ENCODE results near the gene RCBTB2. TPM values are rescaled to one million over a fixed set of nuclear protein-coding genes. Genes with fewer than 3 reads are reported as not detected.

Gene RCBTB2
- polyA plus RNA-seq, 1 experiment: 9.5 TPM

DNA sequence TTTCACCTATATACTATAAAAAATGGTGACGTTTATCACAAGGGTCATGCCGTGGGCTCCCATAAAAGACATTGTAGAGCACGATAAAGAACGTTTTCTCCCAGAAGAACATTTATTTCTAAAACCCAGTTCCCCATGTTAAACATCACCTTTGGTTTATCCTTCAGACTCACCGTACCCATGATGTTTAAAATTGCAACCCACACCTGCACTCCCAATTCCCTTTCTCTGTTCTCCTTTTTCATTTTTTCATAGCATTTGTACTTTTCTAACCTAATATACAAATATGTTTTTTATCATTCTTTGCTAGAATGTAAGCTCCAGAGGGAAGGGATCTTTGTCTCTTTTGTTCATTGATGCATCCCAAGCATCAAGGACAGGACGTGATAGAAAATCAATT lies 2.0 kb downstream of the RCBTB2 start:
- H3K36me3 ChIP-seq (ENCODE audit: control insufficient read depth, insufficient read depth, low read length): no peaks in the 10 kb centered on the region
- DNase-seq (ENCODE audit: low read depth): no peak
- CTCF ChIA-PET: no interaction called here
- TF ChIP-seq, protein P1, sequence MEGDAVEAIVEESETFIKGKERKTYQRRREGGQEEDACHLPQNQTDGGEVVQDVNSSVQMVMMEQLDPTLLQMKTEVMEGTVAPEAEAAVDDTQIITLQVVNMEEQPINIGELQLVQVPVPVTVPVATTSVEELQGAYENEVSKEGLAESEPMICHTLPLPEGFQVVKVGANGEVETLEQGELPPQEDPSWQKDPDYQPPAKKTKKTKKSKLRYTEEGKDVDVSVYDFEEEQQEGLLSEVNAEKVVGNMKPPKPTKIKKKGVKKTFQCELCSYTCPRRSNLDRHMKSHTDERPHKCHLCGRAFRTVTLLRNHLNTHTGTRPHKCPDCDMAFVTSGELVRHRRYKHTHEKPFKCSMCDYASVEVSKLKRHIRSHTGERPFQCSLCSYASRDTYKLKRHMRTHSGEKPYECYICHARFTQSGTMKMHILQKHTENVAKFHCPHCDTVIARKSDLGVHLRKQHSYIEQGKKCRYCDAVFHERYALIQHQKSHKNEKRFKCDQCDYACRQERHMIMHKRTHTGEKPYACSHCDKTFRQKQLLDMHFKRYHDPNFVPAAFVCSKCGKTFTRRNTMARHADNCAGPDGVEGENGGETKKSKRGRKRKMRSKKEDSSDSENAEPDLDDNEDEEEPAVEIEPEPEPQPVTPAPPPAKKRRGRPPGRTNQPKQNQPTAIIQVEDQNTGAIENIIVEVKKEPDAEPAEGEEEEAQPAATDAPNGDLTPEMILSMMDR (IDR thresholded peaks at IDR 0.05; ENCODE audit: insufficient read depth, low read depth, low read length): no peak
- H3K4me3 ChIP-seq (ENCODE audit: low read depth, low read length): no peak overlapping the region
- POLR2A ChIA-PET: no interaction called here
- H3K27me3 ChIP-seq (ENCODE audit: control insufficient read depth, insufficient read depth, low read length): no peaks in the 10 kb centered on the region

- H3K36me3 ChIP-seq (ENCODE audit: control insufficient read depth, insufficient read depth, low read length): no peaks in the 10 kb centered on the region
- H3K27me3 ChIP-seq (ENCODE audit: control insufficient read depth, insufficient read depth, low read length): no peaks in the 10 kb centered on the region
- CTCF ChIA-PET: interaction anchor here (1.4 kb wide), 1 partner anchor 28 kb away, joined by 3 read pairs; no protein-coding TSS in a partner anchor
- DNase-seq (ENCODE audit: low read depth): no peak
- TF ChIP-seq, protein P1 (IDR thresholded peaks at IDR 0.05; ENCODE audit: insufficient read depth, low read depth, low read length): no peak
- no peak overlapping the region for H3K4me3 ChIP-seq (ENCODE audit: low read depth, low read length)
- POLR2A ChIA-PET: no interaction called here
Observed at GRCh38 chr13:48528720-48529119, 4.2 kb downstream of the RCBTB2 start.

- ChIA-PET POLR2A (no interaction called here), CTCF (interaction anchor here (0.7 to 1.4 kb wide), 3 partner anchors 27 to 56 kb away, joined by 3 read pairs; no protein-coding TSS in a partner anchor)
- TF ChIP-seq, protein P1 (IDR thresholded peaks at IDR 0.05; ENCODE audit: insufficient read depth, low read depth, low read length): no peak
- no peaks in the 10 kb centered on the region for H3K27me3 ChIP-seq (ENCODE audit: control insufficient read depth, insufficient read depth, low read length)
- no peak overlapping the region for H3K4me3 ChIP-seq (ENCODE audit: low read depth, low read length)
- no peak for DNase-seq (ENCODE audit: low read depth)
- no peaks in the 10 kb centered on the region for H3K36me3 ChIP-seq (ENCODE audit: control insufficient read depth, insufficient read depth, low read length)
Observed at GRCh38 chr13:48527955-48528354, 4.9 kb downstream of the RCBTB2 start.

DNA sequence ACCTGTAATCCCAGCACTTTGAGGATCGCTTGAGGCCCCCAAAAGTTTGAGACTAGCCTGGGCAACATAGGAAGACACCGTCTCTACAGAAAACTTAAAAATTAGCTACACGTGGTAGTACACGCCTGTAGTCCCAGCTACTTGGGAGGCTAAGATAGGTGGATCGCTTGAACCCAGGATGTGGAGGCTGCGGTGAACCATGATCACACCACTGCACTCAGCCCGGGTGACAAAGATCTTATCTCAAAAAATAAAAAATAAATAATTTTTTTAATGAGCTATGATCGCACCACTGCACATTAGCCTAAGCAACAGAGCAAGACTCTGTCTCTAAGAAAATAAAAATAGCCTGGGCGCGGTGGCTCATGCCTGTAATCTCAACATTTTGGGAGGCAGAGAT lies 6.6 kb downstream of the RCBTB2 start:
- Histone ChIP-seq H3K4me3 (ENCODE audit: low read depth, low read length) (no peak overlapping the region), H3K36me3 (ENCODE audit: control insufficient read depth, insufficient read depth, low read length) (no peaks in the 10 kb centered on the region), H3K27me3 (ENCODE audit: control insufficient read depth, insufficient read depth, low read length) (no peaks in the 10 kb centered on the region)
- ChIA-PET POLR2A (no interaction called here), CTCF (interaction anchor here (0.6 to 1.4 kb wide), 2 partner anchors 10 to 24 kb away, joined by 3 read pairs; no protein-coding TSS in a partner anchor)
- TF ChIP-seq, protein P1 (IDR thresholded peaks at IDR 0.05; ENCODE audit: insufficient read depth, low read depth, low read length): no peak
- DNase-seq (ENCODE audit: low read depth): no peak

GRCh38 chr13:48518083-48518482 lies 14.8 kb downstream of the RCBTB2 start:
- DNase-seq (ENCODE audit: low read depth): no peak
- Histone ChIP-seq H3K4me3 (ENCODE audit: low read depth, low read length) (no peak overlapping the region), H3K36me3 (ENCODE audit: control insufficient read depth, insufficient read depth, low read length) (no peaks in the 10 kb centered on the region), H3K27me3 (ENCODE audit: control insufficient read depth, insufficient read depth, low read length) (no peaks in the 10 kb centered on the region)
- TF ChIP-seq, protein P1 (IDR thresholded peaks at IDR 0.05; ENCODE audit: insufficient read depth, low read depth, low read length): no peak
- CTCF ChIA-PET: no interaction called here
- POLR2A ChIA-PET: no interaction called here
